Measurements from ENCODE around the gene RMDN2. TPM values are rescaled to one million over a fixed set of nuclear protein-coding genes. Genes with fewer than 3 reads are reported as not detected.

Gene RMDN2, protein sequence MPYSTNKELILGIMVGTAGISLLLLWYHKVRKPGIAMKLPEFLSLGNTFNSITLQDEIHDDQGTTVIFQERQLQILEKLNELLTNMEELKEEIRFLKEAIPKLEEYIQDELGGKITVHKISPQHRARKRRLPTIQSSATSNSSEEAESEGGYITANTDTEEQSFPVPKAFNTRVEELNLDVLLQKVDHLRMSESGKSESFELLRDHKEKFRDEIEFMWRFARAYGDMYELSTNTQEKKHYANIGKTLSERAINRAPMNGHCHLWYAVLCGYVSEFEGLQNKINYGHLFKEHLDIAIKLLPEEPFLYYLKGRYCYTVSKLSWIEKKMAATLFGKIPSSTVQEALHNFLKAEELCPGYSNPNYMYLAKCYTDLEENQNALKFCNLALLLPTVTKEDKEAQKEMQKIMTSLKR
- 10 to 100 TPM; 12.5 to 19.2 (median 14.3) TPM for total RNA-seq

DNA sequence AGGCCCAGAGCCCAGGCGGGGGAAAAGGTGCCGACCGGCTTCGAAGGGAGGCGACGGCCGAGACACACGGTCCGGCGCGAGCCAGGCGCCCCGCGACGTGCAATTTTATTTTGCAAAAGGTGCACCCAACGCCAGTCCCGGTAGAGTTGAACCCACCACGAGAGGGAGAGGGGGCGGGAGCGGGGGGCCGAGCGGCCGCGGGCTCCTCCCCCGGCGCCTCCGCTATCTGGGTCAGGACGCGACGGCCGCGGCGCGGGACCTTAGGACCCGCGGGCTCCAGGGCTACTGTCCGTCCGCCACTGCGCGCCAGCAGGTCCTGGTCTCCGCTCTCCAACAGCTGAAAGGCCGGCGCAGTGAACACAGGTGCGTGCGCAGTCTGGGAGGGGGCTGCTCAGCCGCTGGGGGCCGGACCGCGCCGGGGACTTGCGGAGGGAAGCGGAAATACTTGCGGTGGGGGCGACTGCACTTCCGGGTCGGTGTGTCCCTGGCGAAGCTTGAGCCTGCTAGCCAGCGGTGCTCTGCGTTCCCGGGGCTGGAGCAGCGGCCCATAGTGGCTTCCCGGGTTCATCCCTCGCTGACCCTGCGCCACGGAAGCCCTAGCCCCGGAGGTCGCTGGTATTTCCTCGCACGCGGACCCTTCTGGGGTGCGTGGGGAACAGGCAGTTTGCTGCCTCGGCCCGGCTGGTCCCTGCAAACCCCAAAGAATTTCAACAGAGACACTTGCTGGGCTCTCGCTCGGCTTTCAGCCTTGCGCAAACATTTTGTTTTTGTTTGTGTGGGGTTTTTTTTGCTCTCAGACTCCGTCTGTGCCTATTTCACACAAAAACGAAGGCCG, at the start of gene RMDN2:
Gene RMDN2, plus strand, starts transcription at position 225 of the 835 bp plus-strand sequence. CDS start 3,991 bp downstream, outside the sequence.
- H3K27ac ChIP-seq: peak within 1 kb of the TSS; percentile 87 to 91
- no peaks in the 10 kb centered on the region for H3K4me1 ChIP-seq
- DNase-seq: peak; percentile 90
- intact Hi-C loops (cut with DNase I; ENCODE audit: low total_unique reads): no loop called here
- no peaks in the 10 kb centered on the region for H3K36me3 ChIP-seq
- peak within 1 kb of the TSS; percentile 61 to 78 for H3K4me3 ChIP-seq
- TF ChIP-seq POLR2A (IDR thresholded peaks at IDR 0.05): peak; percentile 43 to 78
- TF ChIP-seq, protein P1, sequence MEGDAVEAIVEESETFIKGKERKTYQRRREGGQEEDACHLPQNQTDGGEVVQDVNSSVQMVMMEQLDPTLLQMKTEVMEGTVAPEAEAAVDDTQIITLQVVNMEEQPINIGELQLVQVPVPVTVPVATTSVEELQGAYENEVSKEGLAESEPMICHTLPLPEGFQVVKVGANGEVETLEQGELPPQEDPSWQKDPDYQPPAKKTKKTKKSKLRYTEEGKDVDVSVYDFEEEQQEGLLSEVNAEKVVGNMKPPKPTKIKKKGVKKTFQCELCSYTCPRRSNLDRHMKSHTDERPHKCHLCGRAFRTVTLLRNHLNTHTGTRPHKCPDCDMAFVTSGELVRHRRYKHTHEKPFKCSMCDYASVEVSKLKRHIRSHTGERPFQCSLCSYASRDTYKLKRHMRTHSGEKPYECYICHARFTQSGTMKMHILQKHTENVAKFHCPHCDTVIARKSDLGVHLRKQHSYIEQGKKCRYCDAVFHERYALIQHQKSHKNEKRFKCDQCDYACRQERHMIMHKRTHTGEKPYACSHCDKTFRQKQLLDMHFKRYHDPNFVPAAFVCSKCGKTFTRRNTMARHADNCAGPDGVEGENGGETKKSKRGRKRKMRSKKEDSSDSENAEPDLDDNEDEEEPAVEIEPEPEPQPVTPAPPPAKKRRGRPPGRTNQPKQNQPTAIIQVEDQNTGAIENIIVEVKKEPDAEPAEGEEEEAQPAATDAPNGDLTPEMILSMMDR (IDR thresholded peaks at IDR 0.05): peak in 3 of 4 experiments; percentile 12 to 20 (median 19)
- no peaks in the 10 kb centered on the region for H3K9me3 ChIP-seq
- H3K27me3 ChIP-seq: no peaks in the 10 kb centered on the region

DNA sequence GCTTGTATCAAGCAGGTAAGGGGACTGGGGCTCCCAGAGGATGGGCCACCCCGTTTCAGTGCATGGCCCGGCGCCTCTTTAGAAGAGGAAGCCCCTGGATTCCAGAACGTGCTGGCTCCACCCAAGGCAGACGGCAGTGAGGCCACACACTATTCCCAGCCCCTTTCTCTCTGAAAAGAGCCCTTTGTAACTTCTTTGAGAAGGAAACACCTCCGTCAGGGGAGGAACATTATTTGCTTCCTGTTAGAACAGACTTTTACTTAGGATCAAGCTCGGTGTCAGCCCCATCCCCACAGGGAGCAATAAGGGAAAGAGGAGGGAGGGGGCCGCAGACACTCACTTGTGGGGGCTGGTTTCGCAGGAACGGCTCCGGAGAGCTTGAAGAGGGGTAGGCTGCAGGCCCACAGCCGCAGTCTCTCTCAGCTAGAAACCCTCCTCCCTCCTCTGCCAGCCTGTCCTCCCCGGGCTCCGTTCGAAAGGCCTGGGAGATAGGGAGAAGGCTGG, 49.6 kb upstream of the RMDN2 start:
- TF ChIP-seq POLR2A (IDR thresholded peaks at IDR 0.05): no peak
- TF ChIP-seq, protein P1 (IDR thresholded peaks at IDR 0.05): no peak
- peak overlapping the region; percentile 54 to 74 for H3K27ac ChIP-seq
- H3K36me3 ChIP-seq: no peaks in the 10 kb centered on the region
- no peak for DNase-seq
- peaks cover 5 to 7% of the 10 kb centered on the region in 2 donors for H3K4me1 ChIP-seq
- no peak overlapping the region for H3K4me3 ChIP-seq
- H3K27me3 ChIP-seq: no peaks in the 10 kb centered on the region
- H3K9me3 ChIP-seq: no peaks in the 10 kb centered on the region
- intact Hi-C loops (cut with DNase I; ENCODE audit: low total_unique reads): loop anchor here (5.0 kb wide), 1 partner anchor 458 kb away; no protein-coding TSS in a partner anchor

DNA sequence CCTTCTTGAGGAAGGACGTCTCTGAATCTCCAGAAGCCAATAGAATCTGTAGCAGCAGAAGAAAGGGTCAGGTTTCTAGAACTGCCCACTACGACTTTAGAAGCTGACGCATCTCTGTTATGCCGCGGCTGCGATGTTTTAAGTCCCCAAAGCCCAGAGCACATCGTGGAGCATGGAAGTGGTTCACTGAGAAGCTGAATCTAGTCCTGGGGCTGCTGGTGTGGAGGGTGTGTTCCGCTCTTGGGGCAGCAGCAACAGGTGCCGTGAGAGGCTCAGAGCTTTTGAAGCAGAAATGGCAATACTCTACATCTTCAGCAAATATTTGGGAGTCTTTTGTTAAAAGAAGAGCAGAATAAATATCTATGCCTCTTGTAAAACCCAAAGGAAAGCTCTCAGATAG, 48.9 kb upstream of the RMDN2 start:
- Histone ChIP-seq H3K27me3 (no peaks in the 10 kb centered on the region), H3K9me3 (no peaks in the 10 kb centered on the region), H3K36me3 (no peaks in the 10 kb centered on the region), H3K27ac (peak overlapping the region; percentile 54 to 74), H3K4me3 (no peak overlapping the region), H3K4me1 (peaks cover 5 to 7% of the 10 kb centered on the region in 2 donors)
- intact Hi-C loops (cut with DNase I; ENCODE audit: low total_unique reads): loop anchor here (5.0 kb wide), 1 partner anchor 459 kb away; no protein-coding TSS in a partner anchor
- no peak for DNase-seq
- no peak for TF ChIP-seq POLR2A (IDR thresholded peaks at IDR 0.05)
- TF ChIP-seq, protein P1 (IDR thresholded peaks at IDR 0.05): no peak

DNA sequence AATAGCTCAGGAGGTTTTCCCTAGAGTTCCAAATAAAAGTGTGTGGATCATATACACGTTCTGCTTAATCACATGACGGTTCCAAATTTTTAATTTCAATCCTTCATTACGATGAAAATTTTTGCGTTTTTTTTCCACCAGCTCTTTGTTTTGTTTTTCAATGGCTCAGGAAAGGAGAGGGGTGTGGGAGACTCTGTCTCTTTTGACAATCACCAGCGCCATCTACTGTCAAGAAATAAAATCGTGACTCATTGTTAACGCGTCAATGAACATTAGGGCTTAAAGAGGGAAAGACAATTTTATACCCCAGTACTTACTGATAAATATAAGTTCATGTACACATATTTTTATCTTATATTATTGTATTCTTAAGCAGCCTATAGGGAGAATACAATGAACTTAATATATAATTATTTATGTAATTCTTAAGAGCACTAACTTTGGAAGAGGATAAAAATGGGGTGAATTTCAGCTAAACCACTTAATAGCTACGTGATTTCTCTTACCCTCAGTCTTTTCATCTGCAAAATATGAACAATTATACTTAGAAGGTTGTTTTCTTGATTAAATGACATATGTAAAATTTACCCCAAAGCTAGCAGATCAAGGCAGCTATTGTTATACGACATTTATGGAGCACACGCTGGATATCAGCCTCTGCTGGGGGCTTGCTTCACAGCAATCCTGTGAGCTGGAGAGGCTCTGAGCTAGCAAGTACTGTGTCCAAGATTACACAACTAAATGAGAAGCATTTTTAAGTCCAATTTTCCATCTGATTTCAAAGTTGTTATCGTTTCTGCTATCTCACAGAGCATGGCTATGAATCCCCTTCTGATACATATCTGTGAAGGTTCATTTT, 47.4 kb upstream of the RMDN2 start:
- no peaks in the 10 kb centered on the region for H3K27me3 ChIP-seq
- intact Hi-C loops (cut with DNase I; ENCODE audit: low total_unique reads): loop anchor here (5.0 kb wide), 1 partner anchor 460 kb away; no protein-coding TSS in a partner anchor
- TF ChIP-seq POLR2A (IDR thresholded peaks at IDR 0.05): no peak
- TF ChIP-seq, protein P1 (IDR thresholded peaks at IDR 0.05): peak; percentile 67 to 91 (median 84)
- H3K4me3 ChIP-seq: no peak overlapping the region
- H3K9me3 ChIP-seq: no peaks in the 10 kb centered on the region
- peak in 1 of 2 donors; percentile 56 for DNase-seq
- H3K4me1 ChIP-seq: no peaks in the 10 kb centered on the region
- no peaks in the 10 kb centered on the region for H3K36me3 ChIP-seq
- H3K27ac ChIP-seq: peak overlapping the region in 1 of 2 donors; percentile 74

Measured in uterus (tissue), 4 donors.